Measurements from ENCODE around the gene ZNHIT6.
"Not testable (repeated sequence)": the region's sequence is repeated elsewhere in the genome, so short reads cannot be mapped to it uniquely, and the experiment has no call there.

The ZNHIT6 gene

GRCh38 chr1:85707990-85708828, at the start of gene ZNHIT6:
Gene ZNHIT6, minus strand, starts transcription at chr1:85708433. Its CDS starts 149 bp downstream, at chr1:85708284.
- H3K27me3 Mint-ChIP-seq, result no peaks in the 10 kb centered on the region
- no peak within 1 kb of the TSS for H3K27ac Mint-ChIP-seq
- H3K9me3 Mint-ChIP-seq, result peaks cover 1% of the 10 kb centered on the region
- H3K4me3 Mint-ChIP-seq, result no peak within 1 kb of the TSS
- peaks cover 6% of the 10 kb centered on the region for H3K4me1 Mint-ChIP-seq (ENCODE audit: low read depth)
- H3K36me3 Mint-ChIP-seq (ENCODE audit: low read depth), result peaks cover 25% of the 10 kb centered on the region
- intact Hi-C loops (cut with micrococcal nuclease), result loop anchor here (5.0 kb wide), 1 partner anchor 554 kb away; no protein-coding TSS in a partner anchor

DNA sequence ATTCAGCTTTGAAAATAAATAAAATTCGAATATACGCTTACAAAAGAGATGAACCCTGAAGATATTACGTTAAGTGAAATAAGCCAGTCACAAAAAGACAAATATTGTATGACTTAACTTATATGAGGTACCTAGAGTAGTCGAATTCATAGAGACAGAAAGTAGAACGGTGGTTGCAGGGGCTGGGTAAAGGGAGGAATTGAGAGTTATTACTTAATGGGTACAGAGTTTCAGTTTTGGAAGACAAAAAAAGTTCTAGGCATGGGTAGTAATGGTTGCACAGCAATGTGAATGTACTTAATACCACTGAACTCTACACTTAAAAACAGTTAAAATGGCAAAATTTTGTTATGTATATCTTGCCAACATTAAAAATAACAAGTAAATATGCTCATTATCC, 48.6 kb upstream of the ZNHIT6 start:
- no peak overlapping the region for H3K27ac Mint-ChIP-seq
- H3K4me1 Mint-ChIP-seq (ENCODE audit: low read depth), result no peaks in the 10 kb centered on the region
- H3K27me3 Mint-ChIP-seq, result no peaks in the 10 kb centered on the region
- intact Hi-C loops (cut with micrococcal nuclease), result no loop called here
- H3K36me3 Mint-ChIP-seq (ENCODE audit: low read depth), result no peaks in the 10 kb centered on the region
- H3K9me3 Mint-ChIP-seq, result no peaks in the 10 kb centered on the region
- H3K4me3 Mint-ChIP-seq, result no peak overlapping the region

DNA sequence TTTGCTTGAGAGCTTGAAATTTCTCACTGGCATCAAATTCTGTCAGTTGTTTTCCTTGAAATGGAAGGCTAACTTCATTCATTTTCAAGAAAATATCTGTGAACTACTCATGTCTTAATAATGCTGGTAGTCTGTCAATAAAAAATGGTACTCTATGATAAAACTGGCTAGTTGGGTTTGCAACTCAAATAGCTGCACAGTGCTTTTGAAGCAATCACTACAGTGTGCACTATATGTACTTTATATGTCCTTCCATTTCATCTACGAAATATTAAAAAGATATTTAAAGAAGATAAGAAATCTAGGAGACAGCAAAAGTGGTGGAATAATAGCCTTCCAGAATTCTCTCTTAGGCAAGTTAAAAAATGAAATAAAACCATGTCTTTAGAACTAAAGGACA, 39.9 kb upstream of the ZNHIT6 start:
- intact Hi-C loops (cut with micrococcal nuclease), result no loop called here
- H3K36me3 Mint-ChIP-seq (ENCODE audit: low read depth), result no peaks in the 10 kb centered on the region
- H3K27ac Mint-ChIP-seq, result no peak overlapping the region
- no peaks in the 10 kb centered on the region for H3K9me3 Mint-ChIP-seq
- H3K4me1 Mint-ChIP-seq (ENCODE audit: low read depth), result no peaks in the 10 kb centered on the region
- no peaks in the 10 kb centered on the region for H3K27me3 Mint-ChIP-seq
- H3K4me3 Mint-ChIP-seq, result no peak overlapping the region

- intact Hi-C loops (cut with micrococcal nuclease), result no loop called here
- H3K9me3 Mint-ChIP-seq, result no peaks in the 10 kb centered on the region
- H3K4me1 Mint-ChIP-seq (ENCODE audit: low read depth), result no peaks in the 10 kb centered on the region
- no peaks in the 10 kb centered on the region for H3K27me3 Mint-ChIP-seq
- no peak overlapping the region for H3K4me3 Mint-ChIP-seq
- H3K27ac Mint-ChIP-seq, result no peak overlapping the region
- no peaks in the 10 kb centered on the region for H3K36me3 Mint-ChIP-seq (ENCODE audit: low read depth)
Measured at GRCh38 chr1:85746777-85747176, 38.5 kb upstream of the ZNHIT6 start.

DNA sequence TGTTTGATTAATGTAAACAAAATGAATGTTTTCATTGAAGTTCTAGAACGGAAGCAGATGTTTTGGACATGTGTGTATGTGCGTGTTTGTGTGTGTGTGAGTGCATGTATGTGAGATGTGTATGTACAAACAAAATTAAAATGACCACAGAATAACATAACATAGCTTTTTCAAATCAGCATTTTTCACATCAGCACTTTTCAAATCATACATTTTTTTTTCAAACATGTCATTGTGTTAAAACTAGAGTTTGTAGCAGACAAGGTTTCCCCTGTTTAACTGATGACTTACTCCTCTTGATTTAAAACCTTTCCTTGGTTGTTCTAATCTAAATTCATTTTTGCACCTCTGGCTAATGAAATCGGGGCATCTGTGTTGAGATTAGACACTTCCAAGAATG, 35.6 kb upstream of the ZNHIT6 start:
- intact Hi-C loops (cut with micrococcal nuclease), result no loop called here
- no peak overlapping the region for H3K4me3 Mint-ChIP-seq
- H3K27me3 Mint-ChIP-seq, result no peaks in the 10 kb centered on the region
- H3K4me1 Mint-ChIP-seq (ENCODE audit: low read depth), result no peaks in the 10 kb centered on the region
- no peak overlapping the region for H3K27ac Mint-ChIP-seq
- no peaks in the 10 kb centered on the region for H3K36me3 Mint-ChIP-seq (ENCODE audit: low read depth)
- no peaks in the 10 kb centered on the region for H3K9me3 Mint-ChIP-seq

DNA sequence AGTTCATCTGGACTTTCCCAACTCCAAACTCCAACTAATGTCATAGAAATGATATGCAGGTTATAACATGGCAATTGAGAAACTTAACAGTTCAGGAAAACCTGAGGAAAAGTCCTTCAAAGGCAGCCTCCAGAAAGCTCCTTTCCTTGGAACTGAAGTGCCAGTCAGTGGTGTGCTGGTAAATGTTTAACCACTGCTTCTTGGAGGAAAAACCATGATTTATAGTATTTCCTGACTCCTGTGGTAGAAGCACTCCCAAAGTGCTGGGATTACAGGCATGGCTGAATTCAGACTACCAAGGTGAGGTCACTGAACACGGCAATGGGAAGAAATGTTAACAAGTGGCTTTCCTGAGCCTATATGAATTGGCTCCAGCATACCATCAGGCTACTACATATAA, 26.7 kb upstream of the ZNHIT6 start:
- intact Hi-C loops (cut with micrococcal nuclease), result no loop called here
- no peaks in the 10 kb centered on the region for H3K4me1 Mint-ChIP-seq (ENCODE audit: low read depth)
- no peak overlapping the region for H3K27ac Mint-ChIP-seq
- H3K4me3 Mint-ChIP-seq, result no peak overlapping the region
- H3K36me3 Mint-ChIP-seq (ENCODE audit: low read depth), result no peaks in the 10 kb centered on the region
- H3K27me3 Mint-ChIP-seq, result no peaks in the 10 kb centered on the region
- H3K9me3 Mint-ChIP-seq, result no peaks in the 10 kb centered on the region

- Mint-ChIP-seq H3K4me3 (no peak overlapping the region), H3K9me3 (peaks cover 25% of the 10 kb centered on the region), H3K4me1 (ENCODE audit: low read depth) (no peaks in the 10 kb centered on the region), H3K27ac (no peak overlapping the region), H3K27me3 (no peaks in the 10 kb centered on the region), H3K36me3 (ENCODE audit: low read depth) (no peaks in the 10 kb centered on the region)
- intact Hi-C loops (cut with micrococcal nuclease), result no loop called here
Measured at GRCh38 chr1:85718678-85719340, 10.6 kb upstream of the ZNHIT6 start.

DNA sequence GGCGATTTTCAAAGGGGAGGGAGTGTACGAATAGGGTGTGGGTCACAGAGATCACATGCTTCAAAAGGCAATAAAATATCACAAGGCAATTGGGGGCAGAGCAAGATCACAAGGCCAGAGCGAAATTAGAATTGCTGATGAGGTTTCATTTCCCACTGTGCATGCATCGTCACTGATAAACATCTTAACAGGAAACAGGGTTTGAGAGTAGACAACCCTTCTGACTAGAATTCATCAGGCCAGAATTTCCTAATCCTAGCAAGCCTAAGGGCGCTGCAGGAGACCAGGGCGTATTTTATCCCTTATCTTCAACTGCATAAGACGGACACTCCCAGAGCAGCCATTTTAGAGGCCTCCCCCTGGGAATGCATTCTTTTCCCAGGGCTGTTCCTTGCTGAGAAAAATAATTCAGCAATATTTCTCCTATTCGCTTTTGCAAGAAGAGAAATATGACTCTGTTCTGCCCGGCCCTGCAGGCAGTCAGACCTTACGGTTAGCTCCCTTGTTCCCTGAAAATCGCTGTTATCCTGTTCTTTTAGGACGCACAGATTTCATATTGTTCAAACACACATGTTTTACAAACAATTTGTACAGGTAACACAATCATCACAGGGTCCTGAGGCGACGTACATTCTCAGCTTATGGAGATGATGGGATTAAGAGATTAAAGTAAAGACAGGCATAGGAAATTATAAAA, 6.3 kb upstream of the ZNHIT6 start:
- H3K4me3 Mint-ChIP-seq; H3K27ac Mint-ChIP-seq; H3K27me3 Mint-ChIP-seq; H3K4me1 Mint-ChIP-seq (ENCODE audit: low read depth); intact Hi-C loops (cut with micrococcal nuclease); H3K36me3 Mint-ChIP-seq (ENCODE audit: low read depth): not testable (repeated sequence)
- peaks cover 20% of the 10 kb centered on the region for H3K9me3 Mint-ChIP-seq

DNA sequence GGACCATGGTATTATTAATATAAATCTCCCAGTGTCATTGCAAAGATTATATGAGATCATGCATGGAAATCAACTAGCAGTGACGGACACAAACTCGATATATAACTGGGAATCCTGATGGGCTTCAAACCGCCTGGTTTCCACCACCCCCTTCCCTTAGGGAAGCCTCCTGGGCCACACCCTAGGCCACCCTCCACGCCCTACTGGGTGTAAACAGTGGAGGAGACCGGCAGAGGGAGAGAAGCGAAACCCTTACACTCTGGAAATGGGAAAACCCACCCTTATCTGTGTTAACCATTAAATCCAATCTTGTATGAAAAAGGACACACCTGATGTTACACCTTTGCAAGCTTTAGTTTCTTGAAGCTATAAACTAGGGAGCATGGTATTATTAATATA, 595 bp upstream of the ZNHIT6 start:
- intact Hi-C loops (cut with micrococcal nuclease), result loop anchor here (5.0 kb wide), 1 partner anchor 553 kb away; no protein-coding TSS in a partner anchor
- Mint-ChIP-seq H3K27ac (no peak overlapping the region), H3K4me3 (no peak overlapping the region), H3K36me3 (ENCODE audit: low read depth) (peaks cover 20% of the 10 kb centered on the region), H3K27me3 (no peaks in the 10 kb centered on the region), H3K4me1 (ENCODE audit: low read depth) (peaks cover 6% of the 10 kb centered on the region), H3K9me3 (peaks cover 7% of the 10 kb centered on the region)

GRCh38 chr1:85707267-85707989, 805 bp downstream of the ZNHIT6 start:
- no peak overlapping the region for H3K27ac Mint-ChIP-seq
- H3K27me3 Mint-ChIP-seq, result no peaks in the 10 kb centered on the region
- intact Hi-C loops (cut with micrococcal nuclease), result loop anchor here (5.0 kb wide), 1 partner anchor 555 kb away; no protein-coding TSS in a partner anchor
- H3K4me3 Mint-ChIP-seq, result no peak overlapping the region
- no peaks in the 10 kb centered on the region for H3K9me3 Mint-ChIP-seq
- H3K4me1 Mint-ChIP-seq (ENCODE audit: low read depth), result peaks cover 6% of the 10 kb centered on the region
- H3K36me3 Mint-ChIP-seq (ENCODE audit: low read depth), result peaks cover 25% of the 10 kb centered on the region

GRCh38 chr1:85705940-85706339, 2.3 kb downstream of the ZNHIT6 start:
- no peak overlapping the region for H3K4me3 Mint-ChIP-seq
- intact Hi-C loops (cut with micrococcal nuclease), result loop anchor here (5.0 kb wide), 1 partner anchor 556 kb away; no protein-coding TSS in a partner anchor
- H3K27ac Mint-ChIP-seq, result no peak overlapping the region

GRCh38 chr1:85700422-85700821, 7.8 kb downstream of the ZNHIT6 start:
- H3K27ac Mint-ChIP-seq, result no peak overlapping the region
- H3K36me3 Mint-ChIP-seq (ENCODE audit: low read depth), result peaks cover 54% of the 10 kb centered on the region
- H3K9me3 Mint-ChIP-seq, result no peaks in the 10 kb centered on the region
- H3K4me1 Mint-ChIP-seq (ENCODE audit: low read depth), result peaks cover 2% of the 10 kb centered on the region
- intact Hi-C loops (cut with micrococcal nuclease), result no loop called here
- H3K27me3 Mint-ChIP-seq, result no peaks in the 10 kb centered on the region
- H3K4me3 Mint-ChIP-seq, result no peak overlapping the region

More at GRCh38 chr1:85705940-85706339, 2.3 kb downstream of the ZNHIT6 start:
- Mint-ChIP-seq H3K36me3 (ENCODE audit: low read depth) (peaks cover 37% of the 10 kb centered on the region), H3K9me3 (no peaks in the 10 kb centered on the region), H3K4me1 (ENCODE audit: low read depth) (peaks cover 6% of the 10 kb centered on the region), H3K27me3 (no peaks in the 10 kb centered on the region)

- intact Hi-C loops (cut with micrococcal nuclease), result no loop called here
- Mint-ChIP-seq H3K27ac (no peak overlapping the region), H3K27me3 (no peaks in the 10 kb centered on the region), H3K4me1 (ENCODE audit: low read depth) (peaks cover 6% of the 10 kb centered on the region), H3K36me3 (ENCODE audit: low read depth) (peaks cover 56% of the 10 kb centered on the region), H3K4me3 (no peak overlapping the region), H3K9me3 (no peaks in the 10 kb centered on the region)
Measured at GRCh38 chr1:85697895-85698294, 10.3 kb downstream of the ZNHIT6 start.

Data from dendritic cell treated with granulocyte-macrophage colony-stimulating factor and Interleukin-4, amounts not matched to agents 40 ng/mL and 50 ng/mL, for 4 days (primary cell).